Small intestine (tissue), 7 donors: Measurements from ENCODE around the gene CLEC2D. TPM values are rescaled to one million over a fixed set of nuclear protein-coding genes. Genes with fewer than 3 reads are reported as not detected.

Experiments
- DNase-seq, 2 donors: peaks; one replicate each; pipeline versions ENCODE4 v3.0.0 to v3.0.0-alpha.2; 2013
- FAIRE-seq: peaks from 2 replicates; lab custom pipeline; 2012; peaks lifted over from hg19 to GRCh38; lab: Jason Lieb, UNC
- H3K27ac ChIP-seq, 3 donors: one replicate each; pipeline ENCODE4 v1.5.1; 2013; ENCODE audit warnings: low read length in 2 of 3, mild to moderate bottlenecking in 2 of 3, control low read depth in 1 of 3, inconsistent platforms in 1 of 3, low read depth in 1 of 3, moderate library complexity in 1 of 3
- H3K27me3 ChIP-seq, 3 donors: one replicate each; pipeline ENCODE4 v1.6.1; 2013; ENCODE audit warnings: low read length in 3 of 3, inconsistent platforms in 1 of 3; ENCODE audit not compliant: control insufficient read depth in 3 of 3, insufficient read depth in 3 of 3
- H3K36me3 ChIP-seq, 3 donors: one replicate each; pipeline ENCODE4 v1.6.1; 2013; ENCODE audit warnings: low read length in 3 of 3, inconsistent platforms in 1 of 3, low read depth in 1 of 3, mild to moderate bottlenecking in 1 of 3, moderate library complexity in 1 of 3; ENCODE audit not compliant: control insufficient read depth in 3 of 3, insufficient read depth in 2 of 3
- H3K4me1 ChIP-seq, 3 donors: one replicate each; pipeline ENCODE4 v1.6.1; 2013; ENCODE audit warnings: low read length in 2 of 3, inconsistent platforms in 1 of 3, low read depth in 1 of 3, mild to moderate bottlenecking in 1 of 3, moderate library complexity in 1 of 3; ENCODE audit not compliant: control insufficient read depth in 3 of 3, insufficient read depth in 2 of 3
- H3K4me3 ChIP-seq, 3 donors: one replicate each; pipeline ENCODE4 v1.5.1; 2013; ENCODE audit warnings: low read length in 3 of 3, control low read depth in 1 of 3, inconsistent platforms in 1 of 3, low read depth in 1 of 3, mild to moderate bottlenecking in 1 of 3, moderate library complexity in 1 of 3
- H3K9me3 ChIP-seq, 2 donors: one replicate each; pipeline ENCODE4 v1.6.1; 2013; ENCODE audit warnings: low read depth in 1 of 2, low read length in 1 of 2; ENCODE audit not compliant: control insufficient read depth in 2 of 2, insufficient read depth in 1 of 2
- WGBS, 3 donors: extraction: QIAGEN DNeasy Blood & Tissue Kit; methylation state at CpG; one replicate each; pipeline ENCODE4 v1.1.7; 2013; 5-methylcytosine and 5-hydroxymethylcytosine counted together
- polyA plus RNA-seq, 4 donors: library from polyadenylated mRNA; stranded (reverse) in 3 of 4; unstranded in 1 of 4; fragments of 200-250 nt in 3 of 4; fragments of 120-200 nt in 1 of 4; gene quantifications; one replicate each; pipeline versions ENCODE4 v1.2.1 to v1.2.3, GENCODE V29; 2013
- donor health status: healthy with polysubstance abuse.
- donor health status: control.
- donor health status: control.
- donor health status: Bipolar disorder and iron deficiency.
- donor health status: healthy.

The CLEC2D gene
- polyA plus RNA-seq, 4 donors, result 0.67 to 8.5 (median 2.2) TPM

GRCh38 chr12:9724023-9724422 lies 54.5 kb downstream of the CLEC2D start:
- no peak for DNase-seq
- no peaks in the 10 kb centered on the region for H3K4me1 ChIP-seq
- FAIRE-seq, result no peak

GRCh38 chr12:9725213-9725870 lies 55.8 kb downstream of the CLEC2D start:
- Histone ChIP-seq H3K4me3 (no peak overlapping the region), H3K9me3 (no peaks in the 10 kb centered on the region), H3K27me3 (no peaks in the 10 kb centered on the region), H3K36me3 (no peaks in the 10 kb centered on the region), H3K4me1 (no peaks in the 10 kb centered on the region), H3K27ac (no peak overlapping the region)
- DNase-seq, result no peak
- 64 to 76% (median 66%) methylated on average over 2 of the region's 2 CpGs for WGBS, 3 donors
- FAIRE-seq, result no peak

More at GRCh38 chr12:9724023-9724422, 54.5 kb downstream of the CLEC2D start:
- Histone ChIP-seq H3K27ac (no peak overlapping the region), H3K36me3 (no peaks in the 10 kb centered on the region), H3K4me3 (no peak overlapping the region), H3K27me3 (no peaks in the 10 kb centered on the region), H3K9me3 (no peaks in the 10 kb centered on the region)
- 88 to 93% (median 93%) methylated on average over 1 of the region's 1 CpG for WGBS, 3 donors

DNA sequence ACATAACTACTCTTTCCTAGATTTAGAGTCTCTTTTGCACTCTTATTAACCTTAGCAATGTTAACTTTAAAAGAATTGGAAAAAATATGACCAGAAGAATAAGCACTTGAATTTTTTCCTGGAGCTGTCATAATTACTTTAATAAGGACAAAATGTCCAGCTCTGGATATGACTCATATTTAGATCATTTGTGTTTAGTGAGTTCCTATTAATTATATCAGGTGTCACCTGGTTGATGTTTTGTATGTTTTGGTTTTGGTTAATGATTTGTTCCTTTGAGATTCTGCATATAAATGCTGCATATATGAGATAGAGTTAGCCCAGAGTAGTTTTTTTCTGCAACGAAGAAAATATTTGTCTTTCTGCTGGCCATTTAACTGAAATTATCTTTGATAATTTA lies 58.3 kb downstream of the CLEC2D start:
- FAIRE-seq (no peak), DNase-seq (no peak)
- H3K36me3 ChIP-seq, result no peaks in the 10 kb centered on the region
- WGBS, 3 donors, result 35 to 63% (median 40%) methylated on average over 1 of the region's 1 CpG
- no peaks in the 10 kb centered on the region for H3K4me1 ChIP-seq
- H3K9me3 ChIP-seq, result no peaks in the 10 kb centered on the region
- H3K4me3 ChIP-seq, result no peak overlapping the region
- no peaks in the 10 kb centered on the region for H3K27me3 ChIP-seq
- H3K27ac ChIP-seq, result no peak overlapping the region

GRCh38 chr12:9729082-9729481 lies 59.6 kb downstream of the CLEC2D start:
- no peak overlapping the region for H3K4me3 ChIP-seq
- FAIRE-seq (peak; percentile 15), DNase-seq (no peak)
- H3K4me1 ChIP-seq, result no peaks in the 10 kb centered on the region
- no peak overlapping the region for H3K27ac ChIP-seq
- no peaks in the 10 kb centered on the region for H3K36me3 ChIP-seq
- no peaks in the 10 kb centered on the region for H3K9me3 ChIP-seq
- H3K27me3 ChIP-seq, result no peaks in the 10 kb centered on the region

DNA sequence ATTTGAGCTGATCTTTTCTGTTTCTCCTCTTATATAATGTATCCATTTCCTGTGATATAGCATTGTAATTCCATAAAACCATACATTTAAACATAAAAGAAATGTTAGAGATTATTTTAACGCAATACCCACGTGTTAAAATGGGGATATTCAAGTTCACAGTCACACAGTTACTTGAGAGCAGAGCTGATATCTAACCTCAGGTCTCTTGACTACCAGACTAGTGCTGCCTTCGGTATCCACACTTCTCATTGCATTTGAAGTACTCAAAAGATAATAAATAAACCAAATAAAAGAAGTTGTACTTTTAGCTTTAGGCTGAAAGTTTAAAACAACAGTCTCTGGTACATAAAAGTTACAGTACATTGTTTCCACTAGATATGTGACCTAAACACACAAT lies 60.5 kb downstream of the CLEC2D start:
- Histone ChIP-seq H3K27ac (peak overlapping the region in 1 of 3 donors; percentile 58), H3K9me3 (no peaks in the 10 kb centered on the region), H3K4me1 (no peaks in the 10 kb centered on the region), H3K27me3 (no peaks in the 10 kb centered on the region), H3K36me3 (no peaks in the 10 kb centered on the region), H3K4me3 (no peak overlapping the region)
- FAIRE-seq (no peak), DNase-seq (no peak)
- 59 to 67% (median 62%) methylated on average over 3 of the region's 3 CpGs for WGBS, 3 donors

- no peaks in the 10 kb centered on the region for H3K4me1 ChIP-seq
- no peaks in the 10 kb centered on the region for H3K9me3 ChIP-seq
- H3K27me3 ChIP-seq, result no peaks in the 10 kb centered on the region
- H3K4me3 ChIP-seq, result no peak overlapping the region
- 80 to 82% (median 81%) methylated on average over 6 of the region's 6 CpGs for WGBS, 3 donors
- H3K36me3 ChIP-seq, result no peaks in the 10 kb centered on the region
- H3K27ac ChIP-seq, result peak overlapping the region in 1 of 3 donors; percentile 89
- no peak for DNase-seq
- no peak for FAIRE-seq
Measured at GRCh38 chr12:9730591-9730990, 61.1 kb downstream of the CLEC2D start.

GRCh38 chr12:9731393-9731792 lies 61.9 kb downstream of the CLEC2D start:
- FAIRE-seq (no peak), DNase-seq (no peak)
- H3K27me3 ChIP-seq, result no peaks in the 10 kb centered on the region
- H3K36me3 ChIP-seq, result no peaks in the 10 kb centered on the region
- 62 to 68% (median 67%) methylated on average over 6 of the region's 6 CpGs for WGBS, 3 donors
- peak overlapping the region in 1 of 3 donors; percentile 4 for H3K27ac ChIP-seq
- no peaks in the 10 kb centered on the region for H3K4me1 ChIP-seq
- no peak overlapping the region for H3K4me3 ChIP-seq
- no peaks in the 10 kb centered on the region for H3K9me3 ChIP-seq

DNA sequence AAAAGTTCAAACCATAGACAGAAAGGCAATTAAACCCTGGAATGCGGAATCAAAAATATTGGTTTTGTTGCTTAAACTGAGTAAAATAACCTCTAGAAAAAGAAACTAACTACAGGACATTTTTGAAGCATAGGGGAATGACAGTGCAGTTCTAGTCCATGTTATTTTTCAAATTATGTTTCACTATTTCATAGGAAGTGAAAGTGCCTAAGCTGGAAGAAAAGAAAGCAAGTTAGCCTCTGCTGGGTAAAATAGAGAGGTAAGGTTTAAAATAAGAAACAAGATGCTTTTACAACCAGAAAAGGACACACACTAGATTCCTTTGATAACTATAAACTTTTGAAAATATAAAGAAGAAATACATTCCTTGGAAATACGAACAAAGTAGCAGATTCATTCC lies 62.3 kb downstream of the CLEC2D start:
- no peaks in the 10 kb centered on the region for H3K4me1 ChIP-seq
- H3K27ac ChIP-seq, result no peak overlapping the region
- WGBS, 3 donors, result 76 to 86% (median 81%) methylated on average over 2 of the region's 2 CpGs
- no peak for FAIRE-seq
- H3K27me3 ChIP-seq, result no peaks in the 10 kb centered on the region
- no peaks in the 10 kb centered on the region for H3K36me3 ChIP-seq
- H3K4me3 ChIP-seq, result no peak overlapping the region
- DNase-seq, result no peak
- H3K9me3 ChIP-seq, result no peaks in the 10 kb centered on the region

- no peaks in the 10 kb centered on the region for H3K27me3 ChIP-seq
- H3K36me3 ChIP-seq, result no peaks in the 10 kb centered on the region
- DNase-seq (no peak), FAIRE-seq (no peak)
- H3K27ac ChIP-seq, result peak within 1 kb of the TSS in 1 of 3 donors; percentile 72
- H3K4me3 ChIP-seq, result no peak within 1 kb of the TSS
- WGBS, 3 donors, result 69 to 75% (median 74%) methylated on average over 8 of the region's 8 CpGs
- H3K9me3 ChIP-seq, result no peaks in the 10 kb centered on the region
- H3K4me1 ChIP-seq, result no peaks in the 10 kb centered on the region
Measured at GRCh38 chr12:9732921-9733461, 63.5 kb downstream of the CLEC2D start, which contains the start of gene CLECL1. TSS of gene CLECL1 (minus strand) at chr12:9733097.
